ENCODE measurements around the gene FLNB.

DNA sequence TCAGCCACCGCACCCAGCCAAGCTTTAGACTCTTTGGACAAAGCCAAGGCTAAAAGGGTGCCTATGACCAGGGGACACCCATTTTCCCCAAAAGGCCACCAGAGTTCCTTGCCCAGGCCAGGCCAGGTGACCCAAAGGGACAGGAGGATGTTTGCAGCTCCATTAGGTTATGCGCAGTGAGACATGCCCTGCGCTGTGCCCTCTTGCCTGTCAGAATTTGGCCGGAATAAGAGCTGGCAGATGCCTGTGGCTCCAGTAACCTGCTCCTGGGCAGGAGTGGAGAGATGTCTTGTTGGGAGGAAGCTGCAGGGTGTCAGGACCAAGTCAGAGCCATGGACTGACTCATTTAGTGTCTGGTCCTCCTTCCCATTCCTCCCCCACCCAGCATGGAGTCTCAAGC is 182.1 kb downstream of the FLNB start:
- no peak for TF ChIP-seq SIN3A (IDR thresholded peaks at IDR 0.05; ENCODE audit: borderline replicate concordance, insufficient read depth, low read length)
- TF ChIP-seq, protein P1, sequence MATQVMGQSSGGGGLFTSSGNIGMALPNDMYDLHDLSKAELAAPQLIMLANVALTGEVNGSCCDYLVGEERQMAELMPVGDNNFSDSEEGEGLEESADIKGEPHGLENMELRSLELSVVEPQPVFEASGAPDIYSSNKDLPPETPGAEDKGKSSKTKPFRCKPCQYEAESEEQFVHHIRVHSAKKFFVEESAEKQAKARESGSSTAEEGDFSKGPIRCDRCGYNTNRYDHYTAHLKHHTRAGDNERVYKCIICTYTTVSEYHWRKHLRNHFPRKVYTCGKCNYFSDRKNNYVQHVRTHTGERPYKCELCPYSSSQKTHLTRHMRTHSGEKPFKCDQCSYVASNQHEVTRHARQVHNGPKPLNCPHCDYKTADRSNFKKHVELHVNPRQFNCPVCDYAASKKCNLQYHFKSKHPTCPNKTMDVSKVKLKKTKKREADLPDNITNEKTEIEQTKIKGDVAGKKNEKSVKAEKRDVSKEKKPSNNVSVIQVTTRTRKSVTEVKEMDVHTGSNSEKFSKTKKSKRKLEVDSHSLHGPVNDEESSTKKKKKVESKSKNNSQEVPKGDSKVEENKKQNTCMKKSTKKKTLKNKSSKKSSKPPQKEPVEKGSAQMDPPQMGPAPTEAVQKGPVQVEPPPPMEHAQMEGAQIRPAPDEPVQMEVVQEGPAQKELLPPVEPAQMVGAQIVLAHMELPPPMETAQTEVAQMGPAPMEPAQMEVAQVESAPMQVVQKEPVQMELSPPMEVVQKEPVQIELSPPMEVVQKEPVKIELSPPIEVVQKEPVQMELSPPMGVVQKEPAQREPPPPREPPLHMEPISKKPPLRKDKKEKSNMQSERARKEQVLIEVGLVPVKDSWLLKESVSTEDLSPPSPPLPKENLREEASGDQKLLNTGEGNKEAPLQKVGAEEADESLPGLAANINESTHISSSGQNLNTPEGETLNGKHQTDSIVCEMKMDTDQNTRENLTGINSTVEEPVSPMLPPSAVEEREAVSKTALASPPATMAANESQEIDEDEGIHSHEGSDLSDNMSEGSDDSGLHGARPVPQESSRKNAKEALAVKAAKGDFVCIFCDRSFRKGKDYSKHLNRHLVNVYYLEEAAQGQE (IDR thresholded peaks at IDR 0.05; ENCODE audit: insufficient read depth in 1 of 2, low read depth in 2 of 2, low read length in 2 of 2) = no peak

Measured in PFSK-1 (cell line).